ENCODE measurements around the gene IGDCC3.

IGDCC3 gene

DNA sequence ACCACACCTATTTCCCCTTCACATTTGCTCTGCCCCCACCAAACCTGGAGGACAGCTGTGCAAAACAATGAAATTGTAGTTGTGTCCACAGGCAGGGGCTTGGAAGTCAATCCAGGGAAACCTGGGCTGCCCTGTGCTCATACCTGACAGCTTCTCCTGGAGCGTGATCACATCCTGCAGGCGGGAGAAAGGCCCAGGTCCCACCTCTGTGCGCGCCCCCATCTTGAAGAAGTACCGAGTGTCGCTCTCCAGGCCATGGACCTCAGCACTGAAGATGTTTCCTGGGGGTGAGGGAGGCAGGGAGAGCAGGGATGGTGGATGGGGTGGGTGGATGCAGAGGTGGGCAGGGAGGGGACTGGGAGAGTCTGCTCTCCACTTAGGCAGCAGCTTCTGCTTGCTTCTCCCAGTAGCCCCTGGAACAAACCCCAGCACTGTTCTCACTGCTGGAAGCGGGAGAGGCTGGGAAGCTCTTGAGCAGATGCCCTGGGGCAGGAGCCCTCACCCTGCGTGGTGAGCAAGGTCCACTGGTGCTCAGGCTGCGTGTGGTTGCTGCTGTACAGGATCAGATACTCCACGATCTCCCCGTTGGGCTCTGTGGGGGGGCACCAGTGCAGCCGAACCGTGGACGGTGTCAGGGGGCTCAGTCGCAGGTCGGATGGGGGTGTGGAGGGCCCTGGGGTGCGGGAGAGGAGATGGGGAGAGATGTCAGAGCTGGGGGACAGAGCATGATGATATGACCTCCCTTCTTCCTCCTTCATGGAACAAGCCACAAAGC, 10.7 kb upstream of the IGDCC3 start:
- peaks cover 3% of the 10 kb centered on the region for H3K4me1 ChIP-seq (ENCODE audit: control insufficient read depth, insufficient read depth, low read length, unreplicated experiment)
- peaks cover 16% of the 10 kb centered on the region for H3K27me3 ChIP-seq (ENCODE audit: insufficient read depth, low read length)
- no peak overlapping the region for H2AFZ ChIP-seq (ENCODE audit: low read length, unreplicated experiment)
- H3K36me3 ChIP-seq (ENCODE audit: insufficient read depth, low read length), result no peaks in the 10 kb centered on the region
- H3K27ac ChIP-seq (ENCODE audit: low read depth, low read length), result no peak overlapping the region
- H3K79me2 ChIP-seq (ENCODE audit: control insufficient read depth, insufficient read depth, low read length, unreplicated experiment), result no peaks in the 10 kb centered on the region
- no peak overlapping the region for H3K4me3 ChIP-seq (ENCODE audit: low read depth, low read length)

DNA sequence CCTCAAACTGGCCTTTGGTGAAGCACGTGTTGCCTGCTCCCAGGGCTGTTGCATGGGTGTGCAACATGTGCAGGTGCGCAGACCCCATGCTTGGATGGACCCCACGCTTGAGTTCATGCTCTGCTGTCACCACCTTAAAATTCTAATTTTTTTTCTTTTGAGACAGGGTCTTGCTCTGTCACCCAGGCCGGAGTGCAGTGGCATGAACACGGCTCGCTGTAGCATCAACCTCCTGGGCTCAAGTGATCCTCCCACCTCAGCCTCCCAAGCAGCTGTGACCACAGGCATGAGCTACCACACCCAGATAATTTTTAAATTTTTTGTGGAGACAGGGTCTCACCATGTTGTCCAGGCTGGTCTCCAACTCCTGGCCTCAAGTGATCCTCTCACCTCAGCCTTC, 9.1 kb upstream of the IGDCC3 start:
- H3K27me3 ChIP-seq (ENCODE audit: insufficient read depth, low read length), result peaks cover 24% of the 10 kb centered on the region
- peaks cover 3% of the 10 kb centered on the region for H3K4me1 ChIP-seq (ENCODE audit: control insufficient read depth, insufficient read depth, low read length, unreplicated experiment)
- H2AFZ ChIP-seq (ENCODE audit: low read length, unreplicated experiment), result no peak overlapping the region
- no peaks in the 10 kb centered on the region for H3K79me2 ChIP-seq (ENCODE audit: control insufficient read depth, insufficient read depth, low read length, unreplicated experiment)
- H3K36me3 ChIP-seq (ENCODE audit: insufficient read depth, low read length), result no peaks in the 10 kb centered on the region
- no peak overlapping the region for H3K27ac ChIP-seq (ENCODE audit: low read depth, low read length)
- no peak overlapping the region for H3K4me3 ChIP-seq (ENCODE audit: low read depth, low read length)

GRCh38 chr15:65386376-65386775, 8.6 kb upstream of the IGDCC3 start:
- Histone ChIP-seq H3K27ac (ENCODE audit: low read depth, low read length) (no peak overlapping the region), H3K4me3 (ENCODE audit: low read depth, low read length) (no peak overlapping the region), H3K27me3 (ENCODE audit: insufficient read depth, low read length) (peaks cover 26% of the 10 kb centered on the region), H3K79me2 (ENCODE audit: control insufficient read depth, insufficient read depth, low read length, unreplicated experiment) (no peaks in the 10 kb centered on the region), H3K36me3 (ENCODE audit: insufficient read depth, low read length) (no peaks in the 10 kb centered on the region), H2AFZ (ENCODE audit: low read length, unreplicated experiment) (no peak overlapping the region), H3K4me1 (ENCODE audit: control insufficient read depth, insufficient read depth, low read length, unreplicated experiment) (peaks cover 3% of the 10 kb centered on the region)

- peak overlapping the region; percentile 64 for H2AFZ ChIP-seq (ENCODE audit: low read length, unreplicated experiment)
These were observed 8.1 kb upstream of the IGDCC3 start for GRCh38 chr15:65385870-65386258.

DNA sequence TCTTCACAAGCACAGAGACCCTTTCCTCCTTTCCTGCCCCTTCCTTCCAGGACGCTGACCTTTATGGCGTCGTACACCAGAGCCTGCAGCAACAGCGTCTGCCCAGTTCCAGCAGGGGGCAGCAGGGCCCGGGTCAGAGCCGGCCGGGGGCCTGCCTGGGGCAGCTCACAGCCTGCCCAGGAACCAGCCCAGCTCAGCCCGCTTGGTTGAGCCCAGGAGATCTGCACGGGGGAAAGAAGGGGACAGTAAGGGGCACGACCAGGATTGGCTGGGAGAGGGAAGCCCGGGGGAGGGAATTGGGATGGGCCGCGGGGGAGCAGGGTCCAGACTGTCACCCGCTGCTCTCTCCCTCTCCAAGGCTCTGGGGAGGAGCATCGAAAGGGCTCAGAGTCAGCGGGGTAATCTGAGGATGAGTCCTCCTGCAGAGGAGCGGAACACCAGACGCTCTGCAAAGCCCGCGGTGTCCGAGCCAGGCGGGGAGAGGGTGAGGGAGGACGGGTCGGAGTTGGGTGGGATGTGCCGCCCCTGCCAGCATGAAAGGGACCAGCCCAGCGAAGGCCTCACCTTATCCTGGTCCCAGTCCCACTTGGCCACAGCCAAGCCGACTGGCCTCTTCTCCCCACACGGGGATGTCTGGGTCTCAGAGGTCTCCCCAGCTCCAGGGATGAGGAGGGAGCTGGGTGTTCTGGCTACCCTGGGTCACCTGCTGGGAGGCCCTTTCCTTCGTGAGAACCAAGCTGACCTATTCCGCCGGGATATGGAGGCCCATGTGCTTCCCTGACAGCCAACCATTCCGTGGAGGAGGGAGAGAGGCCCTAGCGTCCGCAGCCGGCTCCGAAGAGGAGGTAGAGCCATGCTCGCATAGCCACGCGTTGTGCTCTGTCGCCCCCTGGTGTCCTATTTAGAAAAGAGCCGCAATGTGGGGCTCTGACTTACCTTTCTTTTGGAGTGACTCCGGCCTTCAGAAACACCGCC, 7.4 kb upstream of the IGDCC3 start:
- no peaks in the 10 kb centered on the region for H3K79me2 ChIP-seq (ENCODE audit: control insufficient read depth, insufficient read depth, low read length, unreplicated experiment)
- peaks cover 3% of the 10 kb centered on the region for H3K4me1 ChIP-seq (ENCODE audit: control insufficient read depth, insufficient read depth, low read length, unreplicated experiment)
- H3K27ac ChIP-seq (ENCODE audit: low read depth, low read length), result no peak overlapping the region
- H3K4me3 ChIP-seq (ENCODE audit: low read depth, low read length), result peak overlapping the region; percentile 16; the same call in 1 of the 2 replicates
- no peaks in the 10 kb centered on the region for H3K36me3 ChIP-seq (ENCODE audit: insufficient read depth, low read length)
- peaks cover 31% of the 10 kb centered on the region for H3K27me3 ChIP-seq (ENCODE audit: insufficient read depth, low read length)
- H2AFZ ChIP-seq (ENCODE audit: low read length, unreplicated experiment), result peak overlapping the region; percentile 64

More at GRCh38 chr15:65385870-65386258, 8.1 kb upstream of the IGDCC3 start:
- H3K4me3 ChIP-seq (ENCODE audit: low read depth, low read length), result peak overlapping the region; percentile 16; the same call in 1 of the 2 replicates
- H3K4me1 ChIP-seq (ENCODE audit: control insufficient read depth, insufficient read depth, low read length, unreplicated experiment), result peaks cover 3% of the 10 kb centered on the region
- H3K27ac ChIP-seq (ENCODE audit: low read depth, low read length), result no peak overlapping the region
- H3K79me2 ChIP-seq (ENCODE audit: control insufficient read depth, insufficient read depth, low read length, unreplicated experiment), result no peaks in the 10 kb centered on the region
- H3K27me3 ChIP-seq (ENCODE audit: insufficient read depth, low read length), result peaks cover 28% of the 10 kb centered on the region
- no peaks in the 10 kb centered on the region for H3K36me3 ChIP-seq (ENCODE audit: insufficient read depth, low read length)

DNA sequence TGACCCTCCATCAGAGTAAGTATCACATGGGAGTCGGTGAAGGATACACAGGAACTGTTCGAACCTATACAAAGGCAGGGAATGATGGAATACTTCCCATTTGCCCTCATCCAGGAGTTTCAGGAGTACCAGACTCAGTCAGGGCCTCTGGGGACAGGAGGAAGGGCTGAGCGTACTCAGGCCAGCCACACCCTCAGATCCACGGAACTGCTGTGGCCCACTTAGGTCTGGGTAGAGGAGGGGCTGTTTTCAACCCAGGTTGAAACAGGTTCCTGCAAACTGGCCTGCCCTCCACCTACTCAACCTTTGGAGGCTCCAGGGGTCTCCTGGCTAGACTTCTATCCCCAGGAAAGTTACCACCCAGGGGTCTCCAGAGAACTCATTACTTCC, 6.7 kb upstream of the IGDCC3 start:
- Histone ChIP-seq H3K27ac (ENCODE audit: low read depth, low read length) (no peak overlapping the region), H3K79me2 (ENCODE audit: control insufficient read depth, insufficient read depth, low read length, unreplicated experiment) (no peaks in the 10 kb centered on the region), H3K27me3 (ENCODE audit: insufficient read depth, low read length) (peaks cover 32% of the 10 kb centered on the region), H3K4me1 (ENCODE audit: control insufficient read depth, insufficient read depth, low read length, unreplicated experiment) (peaks cover 3% of the 10 kb centered on the region), H2AFZ (ENCODE audit: low read length, unreplicated experiment) (no peak overlapping the region), H3K36me3 (ENCODE audit: insufficient read depth, low read length) (no peaks in the 10 kb centered on the region), H3K4me3 (ENCODE audit: low read depth, low read length) (no peak overlapping the region)

- Histone ChIP-seq H2AFZ (ENCODE audit: low read length, unreplicated experiment) (no peak overlapping the region), H3K4me3 (ENCODE audit: low read depth, low read length) (no peak overlapping the region), H3K27me3 (ENCODE audit: insufficient read depth, low read length) (peaks cover 36% of the 10 kb centered on the region), H3K79me2 (ENCODE audit: control insufficient read depth, insufficient read depth, low read length, unreplicated experiment) (no peaks in the 10 kb centered on the region), H3K36me3 (ENCODE audit: insufficient read depth, low read length) (no peaks in the 10 kb centered on the region), H3K4me1 (ENCODE audit: control insufficient read depth, insufficient read depth, low read length, unreplicated experiment) (peaks cover 3% of the 10 kb centered on the region), H3K27ac (ENCODE audit: low read depth, low read length) (no peak overlapping the region)
These were observed 6.2 kb upstream of the IGDCC3 start for GRCh38 chr15:65383991-65384390.

DNA sequence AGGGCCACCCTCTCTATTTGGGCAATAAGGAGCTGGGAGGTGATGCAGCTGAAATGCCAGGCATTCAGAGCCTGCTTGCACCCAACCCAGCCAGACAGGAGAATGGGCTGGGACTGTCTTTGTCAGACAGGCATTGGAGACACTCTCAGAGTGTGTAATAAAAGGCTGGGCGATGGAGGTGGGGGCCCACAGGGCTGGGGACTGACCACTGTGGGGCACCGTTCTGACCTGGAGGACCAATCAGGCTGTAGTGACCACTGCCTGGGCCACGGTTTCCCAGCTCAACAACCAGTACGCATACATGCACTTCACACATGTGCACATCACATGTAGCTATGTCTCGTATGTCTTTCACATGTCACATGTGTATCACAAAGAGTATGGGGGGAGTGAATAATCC, 5.7 kb upstream of the IGDCC3 start:
- Histone ChIP-seq H3K27me3 (ENCODE audit: insufficient read depth, low read length) (peaks cover 41% of the 10 kb centered on the region), H2AFZ (ENCODE audit: low read length, unreplicated experiment) (no peak overlapping the region), H3K4me3 (ENCODE audit: low read depth, low read length) (no peak overlapping the region), H3K36me3 (ENCODE audit: insufficient read depth, low read length) (no peaks in the 10 kb centered on the region), H3K79me2 (ENCODE audit: control insufficient read depth, insufficient read depth, low read length, unreplicated experiment) (no peaks in the 10 kb centered on the region), H3K4me1 (ENCODE audit: control insufficient read depth, insufficient read depth, low read length, unreplicated experiment) (peaks cover 3% of the 10 kb centered on the region), H3K27ac (ENCODE audit: low read depth, low read length) (no peak overlapping the region)

DNA sequence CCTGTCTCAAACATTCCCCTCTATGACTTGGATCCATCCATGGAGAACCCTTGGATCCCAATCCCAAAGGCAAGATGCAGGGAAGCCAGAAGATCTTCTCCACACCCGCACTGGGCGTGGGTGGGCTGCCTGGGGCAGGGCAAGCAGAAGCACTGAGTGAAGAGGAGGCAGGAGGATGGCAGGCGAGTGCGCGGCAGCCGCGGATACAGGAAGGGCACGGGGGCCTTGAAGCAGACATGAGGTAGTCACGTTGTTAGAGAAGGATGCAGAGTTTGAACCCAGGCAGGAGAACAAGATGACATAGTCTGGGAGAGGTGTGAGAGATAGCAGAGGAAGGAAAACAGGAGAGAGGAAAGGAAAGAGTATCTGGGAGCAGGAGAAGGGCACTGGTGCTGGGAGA, 5.1 kb upstream of the IGDCC3 start:
- Histone ChIP-seq H3K4me3 (ENCODE audit: low read depth, low read length) (no peak overlapping the region), H3K27ac (ENCODE audit: low read depth, low read length) (no peak overlapping the region), H3K27me3 (ENCODE audit: insufficient read depth, low read length) (peaks cover 46% of the 10 kb centered on the region), H2AFZ (ENCODE audit: low read length, unreplicated experiment) (no peak overlapping the region), H3K79me2 (ENCODE audit: control insufficient read depth, insufficient read depth, low read length, unreplicated experiment) (no peaks in the 10 kb centered on the region), H3K4me1 (ENCODE audit: control insufficient read depth, insufficient read depth, low read length, unreplicated experiment) (peaks cover 3% of the 10 kb centered on the region), H3K36me3 (ENCODE audit: insufficient read depth, low read length) (no peaks in the 10 kb centered on the region)

- Histone ChIP-seq H3K4me1 (ENCODE audit: control insufficient read depth, insufficient read depth, low read length, unreplicated experiment) (peaks cover 3% of the 10 kb centered on the region), H3K27me3 (ENCODE audit: insufficient read depth, low read length) (peaks cover 49% of the 10 kb centered on the region), H3K36me3 (ENCODE audit: insufficient read depth, low read length) (no peaks in the 10 kb centered on the region), H2AFZ (ENCODE audit: low read length, unreplicated experiment) (no peak overlapping the region), H3K79me2 (ENCODE audit: control insufficient read depth, insufficient read depth, low read length, unreplicated experiment) (no peaks in the 10 kb centered on the region), H3K4me3 (ENCODE audit: low read depth, low read length) (no peak overlapping the region), H3K27ac (ENCODE audit: low read depth, low read length) (no peak overlapping the region)
These were observed 4.3 kb upstream of the IGDCC3 start for GRCh38 chr15:65382146-65382491.
